Smooth muscle cell of the brain vasculature (primary cell): ENCODE results near the gene SLC24A3.

Source experiments
- DNase-seq: peaks from one replicate; pipeline ENCODE4 v3.0.0-alpha.2; 2012; ENCODE audit warnings: low read depth, low spot score

The SLC24A3 gene

DNA sequence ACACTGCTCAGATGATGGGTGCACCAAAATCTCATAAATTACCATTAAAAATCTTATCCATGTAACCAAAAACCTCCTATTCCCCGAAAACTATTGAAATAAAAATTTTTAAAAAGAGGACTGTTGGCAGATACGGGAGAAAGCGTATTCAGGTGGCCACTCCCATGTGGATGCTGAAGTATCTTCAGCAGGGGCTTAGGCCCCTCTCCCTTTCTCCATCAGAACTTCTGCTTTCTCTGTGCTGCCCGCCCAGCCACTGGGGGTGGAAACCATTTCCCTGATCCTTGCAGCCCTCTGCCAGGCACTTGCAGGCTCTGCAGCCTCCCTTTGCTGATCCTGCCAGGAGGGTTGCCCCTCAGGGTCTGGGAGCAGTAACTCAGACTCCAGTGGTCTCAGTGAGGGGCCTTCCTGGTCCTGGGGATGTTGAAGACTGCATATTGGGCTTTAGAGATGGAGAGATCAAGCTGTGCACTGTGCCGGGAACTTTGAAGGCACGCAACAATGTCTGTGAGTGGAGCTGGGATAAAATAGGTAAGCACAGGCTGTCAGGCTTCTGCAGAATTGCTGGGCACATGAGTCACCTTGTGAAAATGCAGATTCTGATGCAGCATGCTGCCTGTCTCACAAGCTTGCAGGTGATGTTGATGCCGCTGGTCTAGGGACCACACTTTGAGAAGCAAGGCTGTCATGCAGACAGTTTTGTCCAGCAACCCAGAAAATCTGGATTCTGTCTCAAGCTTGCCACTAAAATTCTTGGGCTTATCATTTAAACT, 59.6 kb downstream of the SLC24A3 start:
- no peak for DNase-seq

GRCh38 chr20:19272976-19273654, 60.7 kb downstream of the SLC24A3 start:
- DNase-seq = no peak

GRCh38 chr20:19274001-19274400, 61.6 kb downstream of the SLC24A3 start:
- DNase-seq = no peak

GRCh38 chr20:19274412-19275015, 62.1 kb downstream of the SLC24A3 start:
- DNase-seq = peak; percentile 83

GRCh38 chr20:19275038-19275629, 62.7 kb downstream of the SLC24A3 start:
- DNase-seq = no peak

- DNase-seq = peak; percentile 31
These were observed 63.2 kb downstream of the SLC24A3 start for GRCh38 chr20:19275630-19276071.

- DNase-seq = no peak
These were observed 64.9 kb downstream of the SLC24A3 start for GRCh38 chr20:19277381-19277780.

DNA sequence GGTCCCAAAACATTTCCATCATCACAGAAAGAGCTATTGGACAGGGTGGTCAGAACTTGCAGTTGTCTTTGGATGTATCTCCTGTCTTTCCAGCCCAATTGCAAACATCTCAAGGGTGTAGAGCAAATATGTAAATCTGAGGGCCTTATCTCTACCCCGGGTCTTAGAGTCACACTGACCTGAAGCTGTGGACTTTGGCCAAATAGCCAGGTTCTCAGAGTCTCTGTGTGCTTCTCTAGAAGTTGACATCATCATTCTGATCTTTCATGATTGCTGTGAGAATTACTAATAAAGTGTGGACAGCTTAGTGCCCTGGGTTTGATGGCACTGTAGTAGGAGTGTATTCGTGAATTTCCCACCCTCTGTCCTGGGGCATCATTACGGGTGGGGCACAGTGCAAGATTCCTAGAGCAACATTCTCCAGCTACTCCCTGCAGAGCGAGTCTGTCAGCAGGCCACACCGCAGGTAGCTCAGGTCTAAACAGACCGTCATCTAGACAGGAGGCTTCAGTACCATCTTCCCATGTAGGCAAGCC, 71.1 kb downstream of the SLC24A3 start:
- DNase-seq = no peak

DNA sequence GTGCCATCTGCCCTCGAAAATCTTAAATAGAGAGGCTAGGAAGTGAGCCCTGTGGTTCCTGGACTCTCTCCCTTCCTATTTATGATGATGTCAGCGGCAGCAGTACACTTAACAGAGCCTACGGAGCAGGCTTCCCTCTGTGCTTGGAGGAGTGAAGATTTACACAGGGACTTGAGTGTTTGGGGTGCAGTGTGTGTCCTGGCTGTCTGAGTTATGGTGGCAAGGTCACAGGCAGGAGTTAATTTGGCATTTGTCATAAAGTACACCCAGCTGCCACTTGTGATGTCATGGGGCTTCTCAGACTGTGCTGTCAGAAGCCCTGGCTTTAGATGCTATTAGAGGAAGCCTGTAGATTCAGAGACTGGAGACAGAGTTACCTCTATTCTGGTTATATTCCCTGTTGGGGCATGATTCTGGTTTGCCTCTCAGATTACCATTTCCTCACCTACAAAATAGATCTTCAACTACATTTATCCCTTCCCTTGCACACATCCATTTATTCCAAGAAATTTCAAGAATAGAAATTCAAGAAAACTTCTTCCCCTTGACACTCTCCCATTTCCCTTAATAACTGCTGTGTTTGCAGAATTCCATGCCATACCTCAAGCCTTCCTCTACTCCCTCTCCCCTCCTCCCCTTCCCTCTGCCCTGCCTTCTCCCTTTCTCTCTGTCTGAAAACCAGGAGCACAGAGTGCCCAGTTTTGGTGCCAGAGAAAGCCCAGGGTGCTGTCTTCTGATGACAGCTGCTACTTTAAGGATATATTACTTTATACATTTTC, 72.1 kb downstream of the SLC24A3 start:
- DNase-seq = no peak

- DNase-seq = no peak
These were observed 73.0 kb downstream of the SLC24A3 start for GRCh38 chr20:19285436-19285835.

DNA sequence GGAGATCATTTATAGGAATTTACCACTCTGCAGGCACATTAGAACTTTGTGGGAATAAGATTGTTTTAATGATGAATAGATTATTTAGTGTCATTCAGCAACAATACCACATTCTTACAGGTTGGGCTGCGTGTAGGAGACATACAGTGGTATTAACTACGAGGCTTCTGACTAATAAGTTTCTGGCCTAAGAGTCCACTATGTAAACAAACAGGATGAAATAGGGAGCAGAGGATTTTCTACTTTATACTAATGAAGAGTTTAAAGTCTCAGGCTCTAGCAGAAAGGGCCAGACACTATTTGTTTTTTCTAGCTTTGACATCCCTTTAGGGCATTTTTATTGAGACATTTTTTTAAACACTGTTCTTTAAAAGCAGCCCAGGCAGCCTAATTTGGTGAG, 75.6 kb downstream of the SLC24A3 start:
- DNase-seq = no peak

GRCh38 chr20:19288636-19289035, 76.2 kb downstream of the SLC24A3 start:
- DNase-seq = no peak

DNA sequence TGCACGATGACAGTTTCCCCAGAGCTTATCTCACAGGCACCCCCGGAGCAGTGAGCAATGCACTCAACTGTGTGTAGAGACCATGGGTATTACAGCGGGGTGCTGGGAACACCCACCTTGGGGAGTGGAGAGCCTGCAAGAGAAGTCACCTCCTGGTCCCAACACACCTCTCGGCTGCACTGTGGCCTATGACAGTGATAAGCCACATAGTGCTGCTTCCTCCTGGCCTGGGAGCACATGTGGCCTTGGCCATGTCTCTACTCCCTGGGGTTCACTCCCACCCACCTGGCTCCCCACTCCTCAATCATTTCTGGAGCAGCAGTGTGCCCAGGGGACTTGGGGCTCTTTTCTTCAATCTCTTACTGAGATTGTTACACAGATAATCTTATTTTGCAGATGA, 77.0 kb downstream of the SLC24A3 start:
- DNase-seq = no peak

GRCh38 chr20:19291024-19291817, 78.8 kb downstream of the SLC24A3 start:
- DNase-seq = no peak

DNA sequence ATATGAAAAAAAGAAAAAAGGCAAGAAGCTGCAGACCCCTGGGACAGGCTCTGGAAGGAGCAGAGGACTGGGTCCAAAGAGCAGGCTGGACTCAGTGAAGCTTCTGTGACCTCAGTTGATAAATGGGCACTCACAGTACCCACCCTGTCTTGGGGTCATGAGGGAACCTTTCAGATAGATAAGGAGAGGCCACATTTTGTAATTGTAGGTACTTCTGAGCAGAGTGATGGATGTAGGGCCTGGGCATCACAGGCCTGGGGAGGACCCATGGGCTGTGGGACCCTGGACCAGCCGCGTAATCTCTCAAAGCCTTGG, 79.3 kb downstream of the SLC24A3 start:
- no peak for DNase-seq

GRCh38 chr20:19292254-19292653, 79.8 kb downstream of the SLC24A3 start:
- DNase-seq = no peak

GRCh38 chr20:19295076-19295475, 82.6 kb downstream of the SLC24A3 start:
- no peak for DNase-seq

- DNase-seq = no peak
These were observed 86.2 kb downstream of the SLC24A3 start for GRCh38 chr20:19298652-19299051.

GRCh38 chr20:19300395-19300794, 88.0 kb downstream of the SLC24A3 start:
- DNase-seq = no peak

DNA sequence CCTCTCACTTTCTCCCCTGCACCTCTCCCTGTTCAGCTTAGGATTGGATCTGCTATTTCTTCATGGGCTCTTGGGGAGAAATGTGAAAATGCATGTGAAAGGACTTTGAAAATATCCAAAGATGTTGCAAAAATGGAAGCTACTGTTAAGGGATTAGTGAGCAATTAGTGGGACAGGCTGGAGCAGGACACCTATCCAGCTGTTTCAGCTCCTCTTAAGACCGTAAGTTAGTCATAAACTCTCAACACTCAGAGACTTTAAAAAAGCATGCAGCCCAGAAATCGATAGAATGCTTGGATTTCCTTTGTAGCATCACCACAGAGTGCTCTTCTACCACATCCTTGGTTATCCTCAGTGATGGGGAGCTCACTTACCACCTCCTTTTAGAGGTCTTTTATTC, 88.7 kb downstream of the SLC24A3 start:
- no peak for DNase-seq

GRCh38 chr20:19301843-19302242, 89.4 kb downstream of the SLC24A3 start:
- no peak for DNase-seq
